HG02840 (cell line): ENCODE data around the gene SPATA6L.
"Not testable (repeated sequence)": the region's sequence is repeated elsewhere in the genome, so short reads cannot be mapped to it uniquely, and the experiment has no call there.

Experiments used
- ATAC-seq: cut with Tn5 transposase; IDR thresholded peaks from one replicate; pipeline ENCODE4 v1.9.1; 2021; ENCODE audit warnings: mild to moderate bottlenecking, moderate library complexity, moderate number of reproducible peaks; ENCODE audit not compliant: unreplicated experiment, low FRiP score

The SPATA6L gene

GRCh38 chr9:4640027-4640426, 26.3 kb downstream of the SPATA6L start:
- no peak for ATAC-seq

DNA sequence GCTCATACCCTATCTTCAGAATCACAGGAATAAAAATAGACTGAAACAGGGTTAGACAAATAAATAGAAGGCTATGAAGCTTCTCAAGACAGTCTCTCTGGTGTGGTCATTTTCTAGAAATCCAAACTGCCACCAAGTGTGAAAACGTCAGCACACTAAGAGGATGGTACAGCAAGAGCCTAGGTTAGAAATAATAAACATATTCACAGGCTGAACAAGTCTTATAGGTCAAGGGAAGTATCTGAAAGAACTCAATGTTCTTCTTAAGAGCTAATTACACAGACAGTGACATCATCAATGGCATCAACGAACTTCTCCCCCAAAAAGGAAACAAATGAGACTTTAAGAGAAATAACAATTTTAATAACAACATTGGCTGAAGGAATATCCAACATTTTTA, 26.9 kb downstream of the SPATA6L start:
- no peak for ATAC-seq

DNA sequence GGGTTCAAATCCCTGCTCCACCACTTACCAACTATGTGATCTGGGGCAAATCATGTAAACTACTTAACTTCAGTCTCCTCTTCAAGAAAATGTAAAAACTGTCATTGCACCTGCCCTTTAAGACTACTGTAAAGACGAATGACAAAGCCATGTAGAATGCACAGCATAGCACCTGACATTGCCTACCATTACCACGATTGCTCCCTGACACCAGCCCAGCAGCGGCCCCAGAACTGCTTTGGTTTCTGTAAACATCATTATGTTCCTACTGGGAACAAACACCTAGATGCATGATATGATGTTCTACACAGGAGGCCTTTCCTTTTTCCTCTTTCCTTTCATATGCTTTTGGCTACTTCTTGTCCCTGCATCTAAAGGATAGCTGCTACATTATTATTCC, 27.3 kb downstream of the SPATA6L start:
- no peak for ATAC-seq

DNA sequence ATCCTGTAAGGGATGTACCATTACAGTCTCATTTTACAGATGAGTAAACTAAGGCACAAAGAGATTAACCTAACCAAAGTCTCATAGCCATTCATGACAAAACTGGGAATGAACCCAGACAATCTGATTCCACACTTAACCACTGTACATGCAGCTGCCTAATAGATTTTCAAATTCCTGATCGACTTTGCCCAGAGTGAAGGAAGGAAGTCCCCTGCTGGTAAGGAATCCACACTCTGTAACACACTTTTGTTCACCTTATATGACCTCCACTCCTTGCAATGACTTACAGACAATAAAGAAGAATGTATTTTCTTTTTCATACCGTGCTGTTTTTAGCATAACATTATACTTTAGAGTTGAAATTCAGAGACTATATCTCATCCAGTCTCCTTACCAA, 35.4 kb downstream of the SPATA6L start:
- no peak for ATAC-seq

DNA sequence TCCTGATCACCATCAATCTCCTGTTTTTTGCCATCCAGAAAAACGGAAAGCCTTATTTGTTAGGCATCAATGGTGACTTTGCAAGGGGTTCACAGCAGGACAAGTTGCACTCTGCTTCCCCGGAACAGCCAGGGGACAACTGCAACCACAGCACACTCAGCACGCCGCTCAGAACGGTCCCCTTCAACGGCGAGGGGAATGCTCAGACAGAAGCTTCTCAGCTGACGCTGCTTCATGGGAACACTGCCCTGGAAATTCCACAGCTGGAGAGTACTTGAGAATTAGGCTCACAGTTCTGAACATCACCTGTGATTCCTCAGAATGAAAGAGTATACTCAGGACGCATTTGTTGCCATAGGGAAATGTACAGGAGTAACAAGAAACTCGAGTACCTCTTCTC, 44.3 kb downstream of the SPATA6L start:
- no peak for ATAC-seq

GRCh38 chr9:4620881-4621555, 45.3 kb downstream of the SPATA6L start:
- no peak for ATAC-seq

DNA sequence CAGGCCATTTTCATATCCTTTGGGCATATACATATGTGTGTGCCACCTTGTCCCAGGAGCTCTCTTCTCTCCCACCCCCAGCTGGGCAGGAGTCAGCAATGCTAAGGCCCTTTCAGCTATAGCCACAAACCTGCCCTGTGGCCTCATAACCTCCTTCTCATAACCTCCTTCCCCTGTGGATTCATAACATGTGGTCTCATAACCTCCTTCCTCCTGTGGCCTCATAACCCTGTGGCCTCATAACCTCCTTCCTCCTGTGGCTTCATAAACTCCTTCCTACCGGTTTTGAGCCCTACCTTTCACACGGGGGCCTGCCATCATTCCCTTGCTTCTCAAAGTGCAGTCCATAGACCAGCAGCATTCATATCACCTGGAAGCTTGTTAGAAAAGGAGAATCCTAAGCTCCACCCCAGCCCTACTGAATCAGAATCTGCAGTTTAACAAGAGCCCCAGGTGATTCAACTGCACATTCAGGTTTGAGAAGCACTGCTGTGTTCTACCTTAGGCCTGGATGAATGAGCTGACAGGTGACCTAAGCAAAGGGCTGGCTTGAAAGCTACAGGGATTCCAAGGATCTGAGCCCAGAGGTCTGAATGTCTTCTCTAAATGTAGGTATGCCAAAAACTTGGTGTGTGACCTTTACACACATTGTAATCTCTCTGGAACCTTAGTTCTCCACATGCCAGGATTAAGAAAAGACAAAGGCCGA, 46.1 kb downstream of the SPATA6L start:
- no peak for ATAC-seq

DNA sequence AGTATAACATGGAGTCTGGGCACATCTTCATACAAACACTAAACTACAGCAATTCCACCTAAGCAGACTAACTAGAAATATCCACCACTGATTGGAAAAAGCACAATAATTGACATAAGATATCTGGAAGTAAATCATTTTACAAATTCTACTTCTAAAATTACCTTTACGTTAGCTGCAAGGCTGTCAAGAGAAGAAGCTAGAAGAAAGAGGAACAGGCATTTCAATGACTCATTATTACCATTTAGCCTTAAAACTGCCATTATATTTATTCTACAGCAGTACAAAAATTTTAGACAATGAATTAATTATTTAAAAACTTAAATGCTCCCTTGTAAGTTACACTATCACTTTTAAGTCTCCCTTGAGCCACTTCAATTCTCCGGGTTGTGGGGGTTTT, 47.6 kb downstream of the SPATA6L start:
- no peak for ATAC-seq

GRCh38 chr9:4617752-4618151, 48.5 kb downstream of the SPATA6L start:
- no peak for ATAC-seq

- ATAC-seq = no peak
Measured at GRCh38 chr9:4615778-4616177, 50.5 kb downstream of the SPATA6L start.

GRCh38 chr9:4615251-4615650, 51.0 kb downstream of the SPATA6L start:
- no peak for ATAC-seq

DNA sequence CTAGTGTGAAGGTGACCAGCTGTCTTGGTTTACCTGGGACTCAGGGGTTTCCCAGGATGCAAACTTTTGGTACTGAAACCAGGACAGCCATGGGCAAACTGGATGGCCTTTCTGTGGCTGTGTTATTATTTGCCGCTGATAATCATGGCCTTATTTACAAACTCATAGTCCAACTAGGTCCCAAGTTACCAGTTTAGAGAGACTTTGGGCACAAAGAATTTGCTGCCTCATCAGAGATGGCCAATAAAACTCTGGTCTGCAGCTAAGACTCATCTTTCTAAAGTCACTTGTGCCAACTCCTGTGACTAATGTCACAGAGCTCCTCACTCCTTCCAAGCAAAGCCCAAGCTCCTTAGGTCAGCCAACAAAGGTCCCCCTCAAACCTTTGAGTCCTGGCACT, 51.7 kb downstream of the SPATA6L start:
- no peak for ATAC-seq

GRCh38 chr9:4606033-4606432, 60.2 kb downstream of the SPATA6L start:
- not testable (repeated sequence) for ATAC-seq

DNA sequence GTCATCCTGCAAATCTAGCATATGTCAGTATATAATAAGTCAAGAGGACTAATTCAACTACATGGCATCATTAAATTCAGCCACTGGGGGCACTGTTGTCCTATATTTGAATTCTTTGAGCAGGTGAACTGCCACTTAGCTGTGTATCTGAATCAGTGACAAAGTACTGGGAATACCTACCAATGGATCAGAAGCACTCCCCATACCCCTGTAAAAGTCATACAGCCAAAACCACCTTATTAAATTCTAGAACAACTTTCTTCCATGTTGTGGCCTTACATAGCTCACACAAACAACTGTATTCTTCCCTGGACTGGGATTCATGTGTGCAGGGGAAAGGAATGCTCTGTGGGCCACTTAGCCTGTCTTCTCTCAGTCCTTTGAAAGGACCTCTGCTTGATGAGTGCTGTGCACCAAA, 61.6 kb downstream of the SPATA6L start:
- no peak for ATAC-seq

GRCh38 chr9:4603830-4604229, 62.5 kb downstream of the SPATA6L start:
- ATAC-seq = no peak

- ATAC-seq = no peak
Measured at GRCh38 chr9:4600368-4600767, 65.9 kb downstream of the SPATA6L start.

GRCh38 chr9:4596165-4596922, 69.9 kb downstream of the SPATA6L start:
- no peak for ATAC-seq

DNA sequence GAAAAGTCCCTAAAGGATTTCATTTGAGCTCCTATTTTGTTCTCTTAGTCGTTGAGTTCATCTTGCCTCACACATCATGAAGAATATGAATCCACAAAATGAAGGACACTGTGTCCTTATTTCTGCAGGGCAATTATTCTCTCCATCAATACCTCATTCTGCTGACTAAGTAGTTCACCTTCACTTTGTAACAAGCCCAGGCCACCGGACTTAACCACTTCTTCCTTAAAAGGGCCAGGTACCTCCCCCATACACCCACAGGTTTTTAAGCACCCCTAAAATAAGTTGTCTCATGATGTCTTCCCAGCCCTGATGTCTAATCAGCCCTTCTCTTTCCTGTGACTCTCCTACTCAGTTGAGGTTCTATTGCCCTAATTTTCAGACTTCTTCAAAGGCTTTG, 71.3 kb downstream of the SPATA6L start:
- ATAC-seq = no peak

GRCh38 chr9:4594545-4594944, 71.7 kb downstream of the SPATA6L start:
- ATAC-seq = no peak

DNA sequence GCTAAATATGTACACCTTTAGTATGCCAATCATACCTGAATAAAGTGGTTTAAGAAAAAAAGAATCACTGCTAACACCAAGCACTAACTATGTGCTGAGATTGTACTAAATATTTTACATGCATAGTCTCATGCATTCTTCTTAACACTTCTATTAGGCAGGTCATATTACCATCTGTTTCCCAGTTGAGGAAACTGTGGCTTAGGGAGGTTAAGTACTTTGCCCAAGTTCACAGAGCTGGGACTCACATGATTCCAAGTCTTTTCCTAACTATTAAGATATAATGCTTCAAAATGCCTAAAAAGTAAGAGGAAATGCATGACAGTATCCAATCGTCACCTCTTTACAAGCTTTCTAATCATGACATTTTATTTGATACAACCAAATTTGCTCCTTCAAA, 73.4 kb downstream of the SPATA6L start:
- ATAC-seq = no peak

DNA sequence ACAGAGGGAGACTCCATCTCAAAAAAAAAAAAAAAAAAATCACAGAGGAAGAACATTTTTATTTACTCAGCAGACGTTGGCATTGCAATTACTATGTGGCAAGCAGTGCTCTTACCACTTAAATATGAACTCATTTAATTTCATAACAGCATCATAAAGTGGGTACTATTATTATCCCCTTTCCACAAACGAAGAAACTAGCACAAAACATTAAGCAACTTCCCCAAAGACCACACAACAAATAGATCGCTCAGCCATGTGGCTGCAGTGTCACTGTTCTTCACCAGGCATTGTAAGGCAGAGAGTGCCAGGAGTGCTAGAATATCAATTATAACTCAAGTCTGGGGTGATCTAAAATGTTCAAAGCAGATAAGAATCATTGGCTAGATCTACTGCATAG, 74.0 kb downstream of the SPATA6L start:
- no peak for ATAC-seq

DNA sequence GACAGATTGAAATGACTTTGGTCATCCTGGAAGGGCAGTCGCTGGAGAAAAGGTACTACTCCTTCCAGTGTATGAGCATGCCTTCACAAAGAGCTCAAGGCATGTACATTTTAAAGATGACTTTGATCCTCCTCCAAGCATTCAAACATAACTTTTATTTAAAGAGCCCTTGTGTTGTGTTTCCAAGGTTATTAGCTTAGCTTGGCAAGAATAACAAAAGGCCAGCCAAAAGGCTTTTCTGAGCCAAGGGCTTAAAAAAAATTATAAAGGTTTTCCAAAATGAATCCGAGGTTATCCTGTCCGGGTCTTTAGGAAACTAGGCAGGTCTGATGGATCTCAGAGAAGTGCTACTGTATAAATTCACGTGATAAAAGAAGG, 75.2 kb downstream of the SPATA6L start:
- ATAC-seq = no peak
